Measurements from ENCODE around the gene SAMD13. TPM values are rescaled to one million over a fixed set of nuclear protein-coding genes. Genes with fewer than 3 reads are reported as not detected.

SAMD13 gene
- total RNA-seq, 1 donor from 2014 or later: not detected

GRCh38 chr1:84291882-84292655 is 9.4 kb upstream of the SAMD13 start:
- Histone ChIP-seq H3K36me3 (no peaks in the 10 kb centered on the region), H3K4me3 (no peak overlapping the region), H3K27ac (no peak overlapping the region), H3K9me3 (no peaks in the 10 kb centered on the region), H3K4me1 (no peaks in the 10 kb centered on the region), H3K27me3 (no peaks in the 10 kb centered on the region)
- no peak for TF ChIP-seq POLR2A (IDR thresholded peaks at IDR 0.05)
- no peak for TF ChIP-seq POLR2AphosphoS5 (IDR thresholded peaks at IDR 0.05; ENCODE audit: insufficient read depth in 1 of 2, low read depth in 1 of 2)
- TF ChIP-seq CTCF (IDR thresholded peaks at IDR 0.05): no peak
- intact Hi-C loops (cut with DNase I): no loop called here
- DNase-seq (ENCODE audit: extremely low spot score in 2 of 2): no peak

GRCh38 chr1:84293766-84294165 is 7.7 kb upstream of the SAMD13 start:
- H3K9me3 ChIP-seq: no peaks in the 10 kb centered on the region
- H3K27ac ChIP-seq: no peak overlapping the region
- no peaks in the 10 kb centered on the region for H3K4me1 ChIP-seq
- no peaks in the 10 kb centered on the region for H3K27me3 ChIP-seq
- intact Hi-C loops (cut with DNase I): no loop called here
- no peak overlapping the region for H3K4me3 ChIP-seq
- TF ChIP-seq POLR2A (IDR thresholded peaks at IDR 0.05) (no peak), CTCF (IDR thresholded peaks at IDR 0.05) (no peak), POLR2AphosphoS5 (IDR thresholded peaks at IDR 0.05; ENCODE audit: insufficient read depth in 1 of 2, low read depth in 1 of 2) (no peak)
- no peak for DNase-seq (ENCODE audit: extremely low spot score in 2 of 2)
- no peaks in the 10 kb centered on the region for H3K36me3 ChIP-seq

GRCh38 chr1:84294751-84295150 is 6.8 kb upstream of the SAMD13 start:
- H3K27me3 ChIP-seq: no peaks in the 10 kb centered on the region
- H3K4me1 ChIP-seq: peaks cover 7% of the 10 kb centered on the region
- H3K9me3 ChIP-seq: no peaks in the 10 kb centered on the region
- no peak overlapping the region for H3K27ac ChIP-seq
- TF ChIP-seq POLR2A (IDR thresholded peaks at IDR 0.05) (no peak), CTCF (IDR thresholded peaks at IDR 0.05) (no peak), POLR2AphosphoS5 (IDR thresholded peaks at IDR 0.05; ENCODE audit: insufficient read depth in 1 of 2, low read depth in 1 of 2) (no peak)
- no peaks in the 10 kb centered on the region for H3K36me3 ChIP-seq
- intact Hi-C loops (cut with DNase I): no loop called here
- H3K4me3 ChIP-seq: no peak overlapping the region
- no peak for DNase-seq (ENCODE audit: extremely low spot score in 2 of 2)

GRCh38 chr1:84297546-84298244 is 3.8 kb upstream of the SAMD13 start:
- TF ChIP-seq POLR2A (IDR thresholded peaks at IDR 0.05) (no peak), CTCF (IDR thresholded peaks at IDR 0.05) (no peak), POLR2AphosphoS5 (IDR thresholded peaks at IDR 0.05; ENCODE audit: insufficient read depth in 1 of 2, low read depth in 1 of 2) (no peak)
- Histone ChIP-seq H3K9me3 (no peaks in the 10 kb centered on the region), H3K27ac (peak overlapping the region; percentile 77), H3K27me3 (no peaks in the 10 kb centered on the region), H3K36me3 (no peaks in the 10 kb centered on the region), H3K4me1 (peaks cover 13% of the 10 kb centered on the region), H3K4me3 (peak overlapping the region; percentile 64 to 65)
- intact Hi-C loops (cut with DNase I): no loop called here
- no peak for DNase-seq (ENCODE audit: extremely low spot score in 2 of 2)

GRCh38 chr1:84298328-84298683 is 3.2 kb upstream of the SAMD13 start:
- H3K9me3 ChIP-seq: no peaks in the 10 kb centered on the region
- H3K4me1 ChIP-seq: peaks cover 19% of the 10 kb centered on the region
- intact Hi-C loops (cut with DNase I): no loop called here
- TF ChIP-seq POLR2AphosphoS5 (IDR thresholded peaks at IDR 0.05; ENCODE audit: insufficient read depth in 1 of 2, low read depth in 1 of 2): no peak
- TF ChIP-seq CTCF (IDR thresholded peaks at IDR 0.05): no peak
- TF ChIP-seq POLR2A (IDR thresholded peaks at IDR 0.05): peak in 1 of 2 donors; percentile 31
- DNase-seq (ENCODE audit: extremely low spot score in 2 of 2): no peak
- H3K36me3 ChIP-seq: no peaks in the 10 kb centered on the region
- H3K27me3 ChIP-seq: no peaks in the 10 kb centered on the region
- peak overlapping the region; percentile 64 to 65 for H3K4me3 ChIP-seq
- peak overlapping the region; percentile 77 for H3K27ac ChIP-seq

Measured in vagina (tissue), 2 donors.